Erythroblast (primary cell): ENCODE measurements around the gene CRYGA.
"Not testable (repeated sequence)": the region's sequence is repeated elsewhere in the genome, so short reads cannot be mapped to it uniquely, and the experiment has no call there.

Experiments used
- DNase-seq, 2 experiments: peaks; one replicate each; lab custom pipeline; 2025; lab: John Stamatoyannopoulos, UW
- GATA1 ChIP-seq: IDR thresholded peaks from 2 replicates; pipeline ENCODE4 v1.6.1; 2011; ENCODE audit warnings: low read depth, mild to moderate bottlenecking, control low read depth, low read length, moderate library complexity
- POLR2A ChIP-seq: IDR thresholded peaks from 2 replicates; pipeline ENCODE4 v1.6.1; 2011; ENCODE audit warnings: mild to moderate bottlenecking, low read length

The CRYGA gene

DNA sequence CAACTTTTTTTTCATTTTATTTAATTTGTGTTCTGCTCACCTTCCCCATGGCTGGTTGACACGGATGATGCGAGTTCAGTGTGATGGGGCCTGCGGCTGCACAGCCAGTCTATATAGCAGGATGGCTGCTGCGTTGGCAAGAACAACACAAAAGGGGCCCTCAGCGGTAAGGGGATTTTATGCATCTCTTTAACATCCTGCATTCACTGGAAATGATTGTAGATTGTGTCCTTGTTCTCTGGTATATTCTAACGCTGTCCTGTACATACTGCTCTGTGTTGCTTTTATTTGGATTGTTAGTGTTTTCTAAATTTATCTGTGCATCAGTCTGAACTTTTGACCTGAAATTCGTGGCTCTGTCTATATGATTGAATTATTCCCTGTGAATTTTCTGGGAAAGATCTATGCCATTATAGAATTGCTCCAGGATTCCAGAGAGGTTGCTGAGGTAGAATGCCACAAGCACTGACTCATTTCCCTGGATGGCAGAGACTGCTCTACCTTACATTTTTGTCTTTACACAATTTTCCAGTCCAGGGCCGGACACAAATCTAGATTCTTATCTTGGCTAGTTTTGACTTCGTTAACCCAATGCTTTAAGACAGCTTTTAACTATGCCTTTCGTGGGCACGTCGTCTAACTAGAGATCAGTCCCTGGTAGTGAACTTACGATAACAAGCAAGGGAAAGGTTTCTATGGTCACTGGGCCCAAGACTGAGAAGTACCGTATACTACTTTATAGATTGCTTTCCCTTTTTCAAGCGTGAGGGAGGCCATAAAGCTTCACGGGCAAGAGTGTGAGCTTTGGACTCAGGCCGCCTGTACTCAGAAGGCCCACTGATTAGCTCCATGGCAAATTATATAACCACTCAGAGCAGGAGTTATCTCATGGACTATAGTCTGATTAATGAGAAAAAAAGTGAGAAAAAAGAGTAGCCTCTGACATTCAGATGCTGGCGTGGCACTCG is 33.4 kb downstream of the CRYGA start, which contains the start of gene CRYGC:
Gene CRYGC, minus strand, starts transcription at position 85 of the 968 bp plus-strand sequence. Its CDS starts 36 bp downstream, at position 49.
- TF ChIP-seq GATA1 (no peak), POLR2A (no peak)
- DNase-seq: no peak

DNA sequence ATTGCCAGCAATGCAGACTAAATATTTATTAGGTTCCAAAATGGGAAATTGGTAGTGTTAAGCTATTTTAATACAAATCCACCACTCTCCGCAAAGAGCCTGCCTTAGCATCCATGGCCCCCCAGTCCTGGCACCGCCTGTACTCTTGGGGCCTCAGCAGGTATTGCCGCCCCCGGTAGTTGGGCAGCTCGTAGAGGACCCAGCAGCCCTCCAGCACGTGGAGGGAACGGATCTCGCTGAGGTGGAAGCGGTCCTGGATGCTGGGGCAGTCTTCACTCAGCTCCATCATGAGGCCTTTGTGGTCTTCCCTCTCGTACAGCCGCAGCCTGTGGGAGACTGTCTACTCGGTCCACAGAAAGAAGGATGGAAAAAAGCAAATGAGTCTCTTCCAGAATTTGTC is 35.3 kb downstream of the CRYGA start:
- TF ChIP-seq GATA1: no peak
- no peak for TF ChIP-seq POLR2A
- no peak for DNase-seq

DNA sequence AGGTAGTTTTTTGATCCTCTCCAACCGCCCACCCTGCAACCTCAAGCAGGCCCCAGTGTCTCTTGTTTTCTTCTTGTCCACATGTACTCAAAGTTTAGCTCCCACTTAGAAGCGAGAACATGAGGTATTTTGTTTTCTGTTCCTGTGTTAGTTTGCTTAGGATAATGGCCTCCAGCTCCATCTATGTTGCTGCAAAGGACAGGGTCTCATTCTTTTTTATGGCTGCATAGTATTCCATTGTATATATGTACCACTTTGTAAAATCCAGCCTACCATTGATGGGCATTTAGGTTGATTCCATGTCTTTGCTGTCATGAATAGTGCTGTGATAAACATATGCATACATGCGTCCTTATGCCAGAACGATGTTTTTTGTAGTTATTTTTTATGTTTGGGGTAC is 36.3 kb downstream of the CRYGA start:
- TF ChIP-seq POLR2A (no peak), GATA1 (no peak)
- DNase-seq: no peak

DNA sequence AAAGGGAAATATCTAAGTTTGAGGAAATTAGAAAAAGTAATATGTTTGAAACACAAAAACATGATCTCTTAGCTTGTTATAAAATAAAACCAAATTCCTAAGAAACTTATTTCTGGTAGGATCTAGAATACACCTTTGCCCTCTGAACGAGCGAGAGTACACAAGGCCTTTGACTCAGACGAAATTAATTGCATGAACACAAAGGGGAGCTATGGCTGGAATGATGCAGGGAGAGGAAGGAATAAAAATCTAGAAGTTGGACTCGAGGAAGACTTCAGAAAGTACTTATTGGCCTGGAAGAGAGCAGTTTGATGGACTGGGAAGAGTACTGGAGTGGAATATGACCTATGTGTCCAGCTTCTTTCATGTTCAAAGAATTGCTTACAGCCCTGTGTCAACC is 38.1 kb downstream of the CRYGA start:
- no peak for DNase-seq
- TF ChIP-seq GATA1 (no peak), POLR2A (no peak)

DNA sequence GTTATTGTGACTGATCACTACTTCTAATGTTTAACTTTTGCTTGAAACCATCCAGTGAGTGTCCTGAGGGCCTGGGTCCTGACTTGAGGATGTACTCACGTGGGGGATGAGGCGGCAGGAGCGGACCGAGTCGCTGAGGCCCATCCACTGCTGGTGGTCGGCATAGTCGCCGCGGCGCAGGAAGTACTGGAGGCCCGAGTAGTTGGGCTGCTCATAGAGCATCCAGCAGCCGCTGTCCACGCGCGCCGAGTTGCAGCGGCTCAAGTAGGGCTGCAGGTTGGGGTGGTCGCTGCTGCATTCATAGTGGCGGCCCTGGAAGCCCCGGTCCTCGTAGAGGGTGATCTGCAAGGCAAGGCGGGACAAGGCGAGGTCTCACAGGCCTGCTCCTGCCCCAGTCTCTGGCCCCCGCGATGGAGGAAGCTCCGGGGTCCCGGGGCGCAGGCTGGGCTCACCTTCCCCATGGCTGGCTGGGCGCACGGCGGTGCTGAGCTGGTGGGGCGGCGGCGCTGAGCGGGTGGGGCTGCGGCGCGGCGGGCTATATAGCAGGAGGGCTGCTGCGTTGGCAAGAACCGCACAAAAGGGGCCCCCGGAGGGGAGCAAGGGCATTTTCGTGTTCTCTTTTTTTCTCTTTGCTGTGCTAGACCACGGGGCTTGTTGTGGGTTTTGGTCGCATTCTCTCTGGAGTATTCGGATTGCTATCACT is 39.2 kb downstream of the CRYGA start, which contains the start of gene CRYGD:
Gene CRYGD, minus strand, starts transcription at position 512 of the 703 bp plus-strand sequence. Its CDS starts 51 bp downstream, at position 461.
- peak; percentile 27 to 29 for DNase-seq

DNA sequence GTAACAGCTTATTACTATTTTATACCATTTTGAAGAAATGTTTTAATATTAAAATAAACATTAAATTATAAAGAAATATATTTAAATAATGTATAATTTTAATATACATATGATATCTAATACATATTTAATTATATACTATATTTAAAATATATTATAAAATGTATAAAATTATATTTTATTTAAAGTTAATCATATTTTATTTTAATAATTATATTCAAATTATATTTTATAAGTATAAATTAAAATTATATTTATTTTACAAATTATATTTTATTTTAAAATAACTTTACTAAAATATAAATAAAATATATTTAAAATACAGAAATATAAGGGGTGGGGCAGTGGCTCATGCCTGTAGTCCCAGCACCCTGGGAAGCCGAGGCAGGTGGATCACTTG is 41.1 kb downstream of the CRYGA start:
- TF ChIP-seq POLR2A (no peak), GATA1 (no peak)
- DNase-seq: no peak

DNA sequence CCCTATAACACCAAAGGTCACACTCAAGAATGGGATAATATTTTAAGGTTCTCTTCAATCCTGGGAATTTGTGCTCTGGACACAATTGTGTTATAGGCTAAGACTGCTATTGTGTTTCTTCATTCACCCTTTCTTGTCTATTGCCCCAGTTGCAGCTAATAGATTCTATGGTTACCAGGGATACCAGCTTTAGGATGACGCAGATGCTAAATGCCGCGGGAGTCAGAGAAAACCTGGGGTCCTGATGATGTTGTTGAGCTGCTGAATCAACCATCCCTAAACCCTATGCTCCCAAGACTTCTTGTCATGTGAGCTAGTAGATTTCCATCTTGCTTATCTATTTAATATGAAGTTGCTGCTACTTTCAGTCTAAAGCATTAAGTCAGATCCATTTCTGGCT is 44.5 kb downstream of the CRYGA start:
- DNase-seq: no peak
- TF ChIP-seq GATA1: no peak
- no peak for TF ChIP-seq POLR2A

DNA sequence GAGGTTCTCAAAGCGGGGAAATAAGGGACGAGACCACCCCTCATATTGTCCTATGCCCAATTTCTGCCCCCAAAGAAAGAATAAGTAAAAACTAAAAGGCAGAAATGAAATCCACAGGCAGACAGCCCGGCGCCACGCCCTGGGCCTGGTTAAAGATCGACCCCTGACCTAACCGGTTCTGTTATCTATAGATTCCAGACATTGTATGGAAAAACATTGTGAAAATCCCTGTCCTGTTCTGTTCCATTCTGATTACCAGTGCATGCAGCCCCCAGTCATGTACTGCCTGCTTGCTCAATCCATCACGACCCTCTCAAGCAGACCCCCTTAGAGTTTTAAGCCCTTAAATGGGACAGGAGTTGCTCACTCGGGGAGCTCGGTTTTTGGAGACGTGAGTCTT is 46.0 kb downstream of the CRYGA start:
- not testable (repeated sequence) for DNase-seq

DNA sequence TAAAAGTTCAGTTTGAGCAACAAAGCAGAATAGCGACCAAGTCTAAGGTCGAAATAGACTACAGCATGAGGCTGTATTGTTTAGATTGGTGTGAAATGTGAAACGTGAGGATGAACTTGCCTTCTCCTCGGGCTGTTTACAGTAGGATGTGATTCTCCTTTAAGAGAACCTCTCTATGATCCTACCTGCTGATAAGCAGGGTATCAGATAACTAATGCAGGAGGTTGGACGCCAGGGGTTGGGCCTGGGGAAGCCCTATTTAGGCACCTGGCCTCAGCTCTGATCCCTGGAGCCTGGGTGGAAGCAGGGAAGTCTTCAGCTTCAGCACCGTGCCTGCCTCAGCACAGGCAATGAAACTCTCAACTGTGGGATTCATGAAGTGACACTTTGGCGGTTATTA is 50.4 kb downstream of the CRYGA start:
- TF ChIP-seq POLR2A: no peak
- no peak for TF ChIP-seq GATA1
- no peak for DNase-seq

DNA sequence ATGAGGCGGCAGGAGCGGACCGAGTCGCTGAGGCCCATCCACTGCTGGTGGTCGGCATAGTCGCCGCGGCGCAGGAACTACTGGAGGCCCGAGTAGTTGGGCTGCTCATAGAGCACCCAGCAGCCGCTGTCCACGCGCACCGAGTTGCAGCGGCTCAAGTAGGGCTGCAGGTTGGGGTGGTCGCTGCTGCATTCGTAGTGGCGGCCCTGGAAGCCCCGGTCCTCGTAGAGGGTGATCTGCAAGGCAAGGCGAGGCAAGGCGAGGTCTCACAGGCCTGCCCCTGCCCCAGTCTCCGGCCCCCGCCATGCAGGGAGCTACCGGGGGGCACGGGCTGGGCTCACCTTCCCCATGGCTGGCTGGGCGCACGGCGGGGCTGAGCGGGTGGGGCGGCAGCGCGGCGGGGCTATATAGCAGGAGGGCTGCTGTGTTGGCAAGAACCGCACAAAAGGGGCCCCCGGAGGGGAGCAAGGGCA is 51.1 kb downstream of the CRYGA start:
- not testable (repeated sequence) for DNase-seq
